Measurements from ENCODE around the gene RSAD1.

RSAD1 gene

GRCh38 chr17:50514388-50514787 lies 35.7 kb downstream of the RSAD1 start:
- no peaks in the 10 kb centered on the region for H3F3A ChIP-seq (ENCODE audit: insufficient read depth)
- H3K4me2 ChIP-seq (ENCODE audit: low read depth, low read length, poor library complexity, severe bottlenecking), result no peak overlapping the region
- no peaks in the 10 kb centered on the region for H3K9me3 ChIP-seq (ENCODE audit: insufficient read depth, low read length)

GRCh38 chr17:50514936-50515702 lies 36.5 kb downstream of the RSAD1 start:
- no peak overlapping the region for H3K4me2 ChIP-seq (ENCODE audit: low read depth, low read length, poor library complexity, severe bottlenecking)

More at GRCh38 chr17:50514388-50514787, 35.7 kb downstream of the RSAD1 start:
- Histone ChIP-seq H3K9ac (ENCODE audit: low read length) (no peak overlapping the region), H3K27ac (ENCODE audit: low read depth, low read length) (no peak overlapping the region), H3K36me3 (ENCODE audit: low read length) (no peaks in the 10 kb centered on the region), H2AFZ (ENCODE audit: low read depth, low read length, severe bottlenecking) (no peak overlapping the region), H3K4me3 (ENCODE audit: insufficient read depth, low read length, poor library complexity, severe bottlenecking) (no peak overlapping the region), H3K79me2 (ENCODE audit: insufficient read depth, low read length) (no peaks in the 10 kb centered on the region), H4K20me1 (ENCODE audit: low read depth, low read length) (no peaks in the 10 kb centered on the region), H3K9me2 (replicated peaks; ENCODE audit: insufficient read depth, low read length) (no peaks in the 10 kb centered on the region), H3K27me3 (ENCODE audit: low read length) (no peaks in the 10 kb centered on the region)
- TF ChIP-seq CTCF (IDR thresholded peaks at IDR 0.05; ENCODE audit: insufficient read depth, low read length, poor library complexity, severe bottlenecking), result no peak
- no peak for TF ChIP-seq EZH2phosphoT487 (conservative IDR thresholded peaks at IDR 0.05; ENCODE audit: low read length)

GRCh38 chr17:50517011-50517410 lies 38.4 kb downstream of the RSAD1 start:
- no peak overlapping the region for H3K4me2 ChIP-seq (ENCODE audit: low read depth, low read length, poor library complexity, severe bottlenecking)
- H3K9me2 ChIP-seq (replicated peaks; ENCODE audit: insufficient read depth, low read length), result no peaks in the 10 kb centered on the region
- no peaks in the 10 kb centered on the region for H3K9me3 ChIP-seq (ENCODE audit: insufficient read depth, low read length)
- H4K20me1 ChIP-seq (ENCODE audit: low read depth, low read length), result no peaks in the 10 kb centered on the region
- no peak overlapping the region for H3K4me3 ChIP-seq (ENCODE audit: insufficient read depth, low read length, poor library complexity, severe bottlenecking)
- TF ChIP-seq CTCF (IDR thresholded peaks at IDR 0.05; ENCODE audit: insufficient read depth, low read length, poor library complexity, severe bottlenecking), result no peak
- TF ChIP-seq EZH2phosphoT487 (conservative IDR thresholded peaks at IDR 0.05; ENCODE audit: low read length), result no peak
- H3K36me3 ChIP-seq (ENCODE audit: low read length), result no peaks in the 10 kb centered on the region
- no peaks in the 10 kb centered on the region for H3F3A ChIP-seq (ENCODE audit: insufficient read depth)
- H2AFZ ChIP-seq (ENCODE audit: low read depth, low read length, severe bottlenecking), result no peak overlapping the region
- no peak overlapping the region for H3K27ac ChIP-seq (ENCODE audit: low read depth, low read length)
- no peak overlapping the region for H3K9ac ChIP-seq (ENCODE audit: low read length)
- H3K79me2 ChIP-seq (ENCODE audit: insufficient read depth, low read length), result no peaks in the 10 kb centered on the region
- no peaks in the 10 kb centered on the region for H3K27me3 ChIP-seq (ENCODE audit: low read length)

More at GRCh38 chr17:50514936-50515702, 36.5 kb downstream of the RSAD1 start:
- no peak overlapping the region for H3K9ac ChIP-seq (ENCODE audit: low read length)
- no peaks in the 10 kb centered on the region for H3K79me2 ChIP-seq (ENCODE audit: insufficient read depth, low read length)
- no peaks in the 10 kb centered on the region for H3F3A ChIP-seq (ENCODE audit: insufficient read depth)
- no peaks in the 10 kb centered on the region for H3K36me3 ChIP-seq (ENCODE audit: low read length)
- H3K4me3 ChIP-seq (ENCODE audit: insufficient read depth, low read length, poor library complexity, severe bottlenecking), result no peak overlapping the region
- H4K20me1 ChIP-seq (ENCODE audit: low read depth, low read length), result no peaks in the 10 kb centered on the region
- H3K27me3 ChIP-seq (ENCODE audit: low read length), result no peaks in the 10 kb centered on the region
- no peaks in the 10 kb centered on the region for H3K9me2 ChIP-seq (replicated peaks; ENCODE audit: insufficient read depth, low read length)
- H3K9me3 ChIP-seq (ENCODE audit: insufficient read depth, low read length), result no peaks in the 10 kb centered on the region
- no peak for TF ChIP-seq EZH2phosphoT487 (conservative IDR thresholded peaks at IDR 0.05; ENCODE audit: low read length)
- no peak for TF ChIP-seq CTCF (IDR thresholded peaks at IDR 0.05; ENCODE audit: insufficient read depth, low read length, poor library complexity, severe bottlenecking)
- H3K27ac ChIP-seq (ENCODE audit: low read depth, low read length), result no peak overlapping the region
- H2AFZ ChIP-seq (ENCODE audit: low read depth, low read length, severe bottlenecking), result no peak overlapping the region
